ENCODE measurements around the gene KIAA1328. TPM values are rescaled to one million over a fixed set of nuclear protein-coding genes. Genes with fewer than 3 reads are reported as not detected.

The KIAA1328 gene
- total and polyA plus RNA-seq, 2 experiments from 2014 or later = 3.3 to 12.5 TPM

DNA sequence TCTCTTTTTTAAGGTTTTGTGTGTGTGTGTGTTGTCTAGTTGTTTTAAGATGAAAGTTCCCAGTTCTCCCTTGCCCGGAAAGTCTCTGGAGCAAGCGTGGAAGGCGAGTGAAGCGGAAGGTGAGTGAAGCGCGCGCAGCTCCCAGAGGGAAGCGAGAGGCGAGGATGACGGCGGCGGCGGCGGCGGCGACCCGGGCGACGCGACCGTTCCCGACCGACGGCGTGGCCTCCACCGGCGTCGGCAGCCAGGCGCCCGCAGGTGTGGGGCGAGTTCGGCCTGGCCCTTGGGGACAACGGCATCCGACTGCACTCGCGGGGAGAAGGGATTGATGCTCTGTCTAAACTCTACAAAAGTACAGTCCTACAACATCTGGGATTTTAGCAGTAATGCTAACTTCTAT is 414.8 kb downstream of the KIAA1328 start:
- no peaks in the 10 kb centered on the region for H3K9me2 ChIP-seq (replicated peaks; ENCODE audit: insufficient read depth)
- peak overlapping the region; percentile 70 for H3K4me2 ChIP-seq
- H3K4me1 ChIP-seq (ENCODE audit: insufficient read depth) = no peaks in the 10 kb centered on the region
- TF ChIP-seq, protein P1, sequence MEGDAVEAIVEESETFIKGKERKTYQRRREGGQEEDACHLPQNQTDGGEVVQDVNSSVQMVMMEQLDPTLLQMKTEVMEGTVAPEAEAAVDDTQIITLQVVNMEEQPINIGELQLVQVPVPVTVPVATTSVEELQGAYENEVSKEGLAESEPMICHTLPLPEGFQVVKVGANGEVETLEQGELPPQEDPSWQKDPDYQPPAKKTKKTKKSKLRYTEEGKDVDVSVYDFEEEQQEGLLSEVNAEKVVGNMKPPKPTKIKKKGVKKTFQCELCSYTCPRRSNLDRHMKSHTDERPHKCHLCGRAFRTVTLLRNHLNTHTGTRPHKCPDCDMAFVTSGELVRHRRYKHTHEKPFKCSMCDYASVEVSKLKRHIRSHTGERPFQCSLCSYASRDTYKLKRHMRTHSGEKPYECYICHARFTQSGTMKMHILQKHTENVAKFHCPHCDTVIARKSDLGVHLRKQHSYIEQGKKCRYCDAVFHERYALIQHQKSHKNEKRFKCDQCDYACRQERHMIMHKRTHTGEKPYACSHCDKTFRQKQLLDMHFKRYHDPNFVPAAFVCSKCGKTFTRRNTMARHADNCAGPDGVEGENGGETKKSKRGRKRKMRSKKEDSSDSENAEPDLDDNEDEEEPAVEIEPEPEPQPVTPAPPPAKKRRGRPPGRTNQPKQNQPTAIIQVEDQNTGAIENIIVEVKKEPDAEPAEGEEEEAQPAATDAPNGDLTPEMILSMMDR (IDR thresholded peaks at IDR 0.05; ENCODE audit: poor library complexity) = no peak
- TF ChIP-seq EZH2 (IDR thresholded peaks at IDR 0.05; ENCODE audit: borderline replicate concordance) = no peak
- no peak for TF ChIP-seq EZH2phosphoT487 (IDR thresholded peaks at IDR 0.05; ENCODE audit: low read depth, severe bottlenecking, unreplicated experiment)
- no peaks in the 10 kb centered on the region for H4K20me1 ChIP-seq (ENCODE audit: insufficient read depth, poor library complexity, severe bottlenecking)
- no peak overlapping the region for H2AFZ ChIP-seq
- H3K27ac ChIP-seq = no peak overlapping the region
- no peak overlapping the region for H3K4me3 ChIP-seq
- 32% methylated on average over 36 of the region's 36 CpGs for WGBS (ENCODE audit: low lambda C conversion rate, missing lambda C conversion rate)
- DNase-seq (ENCODE audit: low spot score) = no peak
- no peaks in the 10 kb centered on the region for H3K36me3 ChIP-seq (replicated peaks; ENCODE audit: insufficient read depth, low read depth)
- H3K9me3 ChIP-seq (ENCODE audit: low read depth) = no peaks in the 10 kb centered on the region
- H3K27me3 ChIP-seq = peaks cover 2% of the 10 kb centered on the region
- H3K79me2 ChIP-seq = no peaks in the 10 kb centered on the region

DNA sequence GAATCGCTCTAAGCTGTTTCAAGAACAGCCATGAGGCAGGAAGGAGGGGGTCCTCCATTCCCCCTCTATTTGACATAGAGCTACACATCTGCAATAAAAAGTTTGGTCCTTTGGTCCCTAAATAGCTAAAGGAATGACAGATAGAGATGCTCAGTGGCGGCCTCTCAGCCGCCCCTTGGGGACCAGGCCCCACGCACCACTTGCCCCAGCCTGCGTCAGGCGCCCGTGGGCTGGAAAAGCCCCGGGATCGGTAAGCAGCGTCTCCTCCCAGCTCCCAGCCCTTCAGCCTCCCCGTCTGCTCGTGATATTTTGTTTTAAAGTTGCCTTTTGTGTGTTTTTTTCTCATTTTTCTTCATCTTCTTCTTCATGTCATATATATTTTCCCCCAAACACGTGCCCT is 415.7 kb downstream of the KIAA1328 start:
- DNase-seq (ENCODE audit: low spot score) = no peak
- H3K4me3 ChIP-seq = no peak overlapping the region
- H3K79me2 ChIP-seq = no peaks in the 10 kb centered on the region
- no peaks in the 10 kb centered on the region for H4K20me1 ChIP-seq (ENCODE audit: insufficient read depth, poor library complexity, severe bottlenecking)
- no peak for TF ChIP-seq EZH2 (IDR thresholded peaks at IDR 0.05; ENCODE audit: borderline replicate concordance)
- TF ChIP-seq EZH2phosphoT487 (IDR thresholded peaks at IDR 0.05; ENCODE audit: low read depth, severe bottlenecking, unreplicated experiment) = no peak
- TF ChIP-seq, protein P1 (IDR thresholded peaks at IDR 0.05; ENCODE audit: poor library complexity) = no peak
- no peak overlapping the region for H3K4me2 ChIP-seq
- no peaks in the 10 kb centered on the region for H3K9me3 ChIP-seq (ENCODE audit: low read depth)
- H3K4me1 ChIP-seq (ENCODE audit: insufficient read depth) = no peaks in the 10 kb centered on the region
- H2AFZ ChIP-seq = no peak overlapping the region
- H3K27me3 ChIP-seq = peaks cover 2% of the 10 kb centered on the region
- no peak overlapping the region for H3K27ac ChIP-seq
- 97% methylated on average over 13 of the region's 13 CpGs for WGBS (ENCODE audit: low lambda C conversion rate, missing lambda C conversion rate)
- no peaks in the 10 kb centered on the region for H3K9me2 ChIP-seq (replicated peaks; ENCODE audit: insufficient read depth)
- no peaks in the 10 kb centered on the region for H3K36me3 ChIP-seq (replicated peaks; ENCODE audit: insufficient read depth, low read depth)

DNA sequence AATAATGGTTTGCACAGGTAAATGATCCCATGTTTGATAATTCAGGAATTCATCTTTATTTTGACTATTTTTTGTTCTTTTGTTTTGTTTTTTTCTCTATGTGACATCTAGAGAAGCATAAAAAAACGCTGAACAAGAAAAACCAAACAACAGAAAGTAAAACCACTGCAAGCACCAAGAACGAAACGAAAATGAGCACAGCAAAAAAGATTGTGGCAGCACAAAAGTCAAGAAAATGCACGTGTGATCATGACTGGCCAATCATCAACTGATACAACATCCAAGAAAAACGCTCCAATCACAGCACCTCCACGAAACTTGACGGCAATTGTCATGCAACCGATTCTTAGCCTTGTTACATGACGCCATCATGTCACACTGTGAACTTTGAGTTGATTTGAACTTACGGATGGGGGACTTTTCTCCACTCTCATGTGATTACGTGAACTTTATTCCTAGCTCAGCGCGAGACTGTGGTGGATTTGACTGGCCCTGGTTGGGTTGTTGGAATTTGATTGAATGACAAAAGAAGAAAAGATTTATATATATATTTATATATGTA is 417.9 kb downstream of the KIAA1328 start:
- H3K27me3 ChIP-seq = peaks cover 2% of the 10 kb centered on the region

More for the DNA sequence above, 417.9 kb downstream of the KIAA1328 start:
- WGBS (ENCODE audit: low lambda C conversion rate, missing lambda C conversion rate) = 94% methylated on average over 13 of the region's 13 CpGs
- Histone ChIP-seq H3K27ac (no peak overlapping the region), H3K79me2 (no peaks in the 10 kb centered on the region), H3K4me1 (ENCODE audit: insufficient read depth) (no peaks in the 10 kb centered on the region), H3K4me3 (no peak overlapping the region), H3K4me2 (no peak overlapping the region), H4K20me1 (ENCODE audit: insufficient read depth, poor library complexity, severe bottlenecking) (no peaks in the 10 kb centered on the region), H3K36me3 (replicated peaks; ENCODE audit: insufficient read depth, low read depth) (no peaks in the 10 kb centered on the region), H3K9me3 (ENCODE audit: low read depth) (no peaks in the 10 kb centered on the region), H3K9me2 (replicated peaks; ENCODE audit: insufficient read depth) (no peaks in the 10 kb centered on the region), H2AFZ (no peak overlapping the region)
- no peak for DNase-seq (ENCODE audit: low spot score)
- TF ChIP-seq EZH2 (IDR thresholded peaks at IDR 0.05; ENCODE audit: borderline replicate concordance) = no peak
- TF ChIP-seq EZH2phosphoT487 (IDR thresholded peaks at IDR 0.05; ENCODE audit: low read depth, severe bottlenecking, unreplicated experiment) = no peak
- TF ChIP-seq, protein P1 (IDR thresholded peaks at IDR 0.05; ENCODE audit: poor library complexity) = no peak
